Measurements from ENCODE around the gene C6orf15.

GRCh38 chr6:31156641-31157040 is 44.3 kb upstream of the C6orf15 start:
- no peak for TF ChIP-seq POLR2A (IDR thresholded peaks at IDR 0.05; ENCODE audit: low read depth, low read length)
- TF ChIP-seq CTCF (IDR thresholded peaks at IDR 0.05; ENCODE audit: extremely low read depth in 1 of 2, insufficient read depth in 1 of 2, low read depth in 1 of 2, low read length in 2 of 2), result no peak
- TF ChIP-seq EZH2 (IDR thresholded peaks at IDR 0.05; ENCODE audit: borderline replicate concordance, low read depth, low read length, severe bottlenecking), result no peak
- no peak for TF ChIP-seq POLR2AphosphoS5 (IDR thresholded peaks at IDR 0.05; ENCODE audit: insufficient read depth, low read depth, low read length)
- TF ChIP-seq MAX (IDR thresholded peaks at IDR 0.05; ENCODE audit: insufficient read depth, insufficient read length), result no peak
- TF ChIP-seq FOS (IDR thresholded peaks at IDR 0.05; ENCODE audit: borderline replicate concordance, insufficient read depth, low read length), result no peak
- TF ChIP-seq JUN (IDR thresholded peaks at IDR 0.05; ENCODE audit: borderline replicate concordance, insufficient read depth, insufficient read length, low read depth), result no peak
- no peak for TF ChIP-seq MYC (IDR thresholded peaks at IDR 0.05; ENCODE audit: low read depth, low read length)
- no peak for TF ChIP-seq GATA2 (IDR thresholded peaks at IDR 0.05; ENCODE audit: insufficient read depth, insufficient read length, low read depth, low read length)

Data from endothelial cell of umbilical vein (primary cell).